Fibroblast of lung (primary cell): ENCODE results near the gene KCNK5. TPM values are rescaled to one million over a fixed set of nuclear protein-coding genes. Genes with fewer than 3 reads are reported as not detected.

Source experiments
- DNase-seq, 2 donors: peaks; one replicate each; pipeline versions ENCODE4 v3.0.0 to v3.0.0-alpha.2; 2010; ENCODE audit warnings: low read depth in 2 of 2
- H2AFZ ChIP-seq: 2 replicates; pipeline ENCODE4 v1.5.1; 2012; ENCODE audit warnings: low read length, control low read depth, inconsistent platforms
- H3K27ac ChIP-seq: 2 replicates; pipeline ENCODE4 v1.5.1; 2011; ENCODE audit warnings: low read length, control low read depth; ENCODE audit not compliant: insufficient read depth
- H3K27me3 ChIP-seq: 2 replicates; pipeline ENCODE4 v1.5.1; 2011; ENCODE audit warnings: mild to moderate bottlenecking, low read length; ENCODE audit not compliant: control insufficient read depth, insufficient read depth
- H3K36me3 ChIP-seq: 2 replicates; pipeline ENCODE4 v1.5.1; 2011; ENCODE audit warnings: low read length; ENCODE audit not compliant: control insufficient read depth, insufficient read depth
- H3K4me1 ChIP-seq: 2 replicates; pipeline ENCODE4 v1.5.1; 2011; ENCODE audit warnings: low read length; ENCODE audit not compliant: control insufficient read depth, insufficient read depth; ENCODE audit errors: extremely low read depth
- H3K4me2 ChIP-seq: 2 replicates; pipeline ENCODE4 v1.5.1; 2011; ENCODE audit warnings: low read length, control low read depth; ENCODE audit not compliant: insufficient read depth; ENCODE audit errors: extremely low read depth
- H3K4me3 ChIP-seq, 4 experiments: fragments of 200-600 bp in 1 of 4; sonication (generic) in 1 of 4; replicated peaks in 1 of 4; 2 replicates each; pipeline ENCODE4 v1.5.1; 2011 to 2016; ENCODE audit warnings: low read length in 4 of 4, low read depth in 3 of 4, mild to moderate bottlenecking in 3 of 4, control low read depth in 2 of 4, inconsistent platforms in 1 of 4, mixed read lengths in 1 of 4; ENCODE audit not compliant: insufficient read depth in 1 of 4; ENCODE audit errors: control extremely low read depth in 1 of 4
- H3K79me2 ChIP-seq: 2 replicates; pipeline ENCODE4 v1.5.1; 2012; ENCODE audit warnings: mild to moderate bottlenecking, low read length, inconsistent platforms; ENCODE audit not compliant: control insufficient read depth, insufficient read depth
- H3K9ac ChIP-seq: 2 replicates; pipeline ENCODE4 v1.5.1; 2011; ENCODE audit warnings: mild to moderate bottlenecking, low read length, control low read depth; ENCODE audit not compliant: insufficient read depth
- H3K9me3 ChIP-seq: 2 replicates; pipeline ENCODE4 v1.5.1; 2012; ENCODE audit warnings: low read depth, low read length; ENCODE audit not compliant: control insufficient read depth, insufficient read depth
- H4K20me1 ChIP-seq: 2 replicates; pipeline ENCODE4 v1.5.1; 2011; ENCODE audit warnings: low read length; ENCODE audit not compliant: control insufficient read depth, insufficient read depth; ENCODE audit errors: extremely low read depth
- EZH2 ChIP-seq: IDR thresholded peaks from 2 replicates; pipeline ENCODE4 v1.5.1; 2012; ENCODE audit warnings: low read length, control low read depth, mild to moderate bottlenecking; ENCODE audit errors: missing control alignments
- polyA plus RNA-seq, 2 donors: library from polyadenylated mRNA; depleted of rRNA in 1 of 2; stranded (reverse) in 1 of 2; unstranded in 1 of 2; fragments of >200 nt; gene quantifications; 2 replicates each; pipeline ENCODE4 v1.2.1, GENCODE V29; 2011 to 2012; ENCODE audit warnings: missing spikeins in 1 of 2
- total RNA-seq: library from RNA; depleted of rRNA; stranded (reverse); fragments of >200 nt; gene quantifications from 2 replicates; pipeline ENCODE4 v1.2.1, GENCODE V29; 2014
- TF ChIP-seq, protein P1 (sequence below), 2 donors: IDR thresholded peaks in 1 of 2; conservative IDR thresholded peaks in 1 of 2; 1 replicate in 1 of 2; 2 replicates in 1 of 2; pipeline ENCODE4 v1.5.1; 2011 to 2012; ENCODE audit warnings: low read length in 2 of 2, control low read depth in 1 of 2, inconsistent platforms in 1 of 2, low read depth in 1 of 2, mild to moderate bottlenecking in 1 of 2

KCNK5 gene
- total and polyA plus RNA-seq, 2 donors (not counting 1 experiment from before 2014, with no cell fraction given) = under 0.01 to 0.02 TPM

DNA sequence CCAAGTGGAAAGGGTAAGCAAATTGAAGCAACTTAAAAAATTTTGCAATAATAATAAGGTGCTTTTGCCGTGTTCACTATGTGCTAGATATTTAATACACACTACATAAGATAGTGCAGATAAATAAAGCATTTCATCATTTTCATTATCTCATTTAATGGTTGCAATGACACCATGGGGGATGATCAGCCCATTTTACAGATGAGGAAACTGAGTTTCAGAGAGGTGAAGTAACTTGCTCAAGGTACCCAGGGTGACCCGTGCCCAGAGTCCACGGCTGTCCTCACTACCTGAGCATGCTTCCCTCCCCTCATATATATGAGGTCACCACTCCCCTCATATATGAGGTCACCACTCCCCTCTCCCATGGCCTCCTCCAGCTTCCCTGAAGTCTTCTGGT lies 7.5 kb upstream of the KCNK5 start:
- no peak for DNase-seq
- H3K9ac ChIP-seq = no peak overlapping the region
- no peak overlapping the region for H2AFZ ChIP-seq
- H3K36me3 ChIP-seq = no peaks in the 10 kb centered on the region
- no peak overlapping the region for H3K4me3 ChIP-seq
- H3K4me2 ChIP-seq = no peak overlapping the region
- no peaks in the 10 kb centered on the region for H3K4me1 ChIP-seq
- TF ChIP-seq, protein P1, sequence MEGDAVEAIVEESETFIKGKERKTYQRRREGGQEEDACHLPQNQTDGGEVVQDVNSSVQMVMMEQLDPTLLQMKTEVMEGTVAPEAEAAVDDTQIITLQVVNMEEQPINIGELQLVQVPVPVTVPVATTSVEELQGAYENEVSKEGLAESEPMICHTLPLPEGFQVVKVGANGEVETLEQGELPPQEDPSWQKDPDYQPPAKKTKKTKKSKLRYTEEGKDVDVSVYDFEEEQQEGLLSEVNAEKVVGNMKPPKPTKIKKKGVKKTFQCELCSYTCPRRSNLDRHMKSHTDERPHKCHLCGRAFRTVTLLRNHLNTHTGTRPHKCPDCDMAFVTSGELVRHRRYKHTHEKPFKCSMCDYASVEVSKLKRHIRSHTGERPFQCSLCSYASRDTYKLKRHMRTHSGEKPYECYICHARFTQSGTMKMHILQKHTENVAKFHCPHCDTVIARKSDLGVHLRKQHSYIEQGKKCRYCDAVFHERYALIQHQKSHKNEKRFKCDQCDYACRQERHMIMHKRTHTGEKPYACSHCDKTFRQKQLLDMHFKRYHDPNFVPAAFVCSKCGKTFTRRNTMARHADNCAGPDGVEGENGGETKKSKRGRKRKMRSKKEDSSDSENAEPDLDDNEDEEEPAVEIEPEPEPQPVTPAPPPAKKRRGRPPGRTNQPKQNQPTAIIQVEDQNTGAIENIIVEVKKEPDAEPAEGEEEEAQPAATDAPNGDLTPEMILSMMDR (conservative IDR thresholded peaks at IDR 0.05 in 1 of 2, IDR thresholded peaks at IDR 0.05 in 1 of 2; ENCODE audit: low read depth in 1 of 2, low read length in 2 of 2) = no peak
- TF ChIP-seq EZH2 = no peak
- no peaks in the 10 kb centered on the region for H3K27me3 ChIP-seq
- H3K27ac ChIP-seq = no peak overlapping the region
- no peaks in the 10 kb centered on the region for H4K20me1 ChIP-seq
- H3K9me3 ChIP-seq = no peaks in the 10 kb centered on the region
- H3K79me2 ChIP-seq = no peaks in the 10 kb centered on the region

DNA sequence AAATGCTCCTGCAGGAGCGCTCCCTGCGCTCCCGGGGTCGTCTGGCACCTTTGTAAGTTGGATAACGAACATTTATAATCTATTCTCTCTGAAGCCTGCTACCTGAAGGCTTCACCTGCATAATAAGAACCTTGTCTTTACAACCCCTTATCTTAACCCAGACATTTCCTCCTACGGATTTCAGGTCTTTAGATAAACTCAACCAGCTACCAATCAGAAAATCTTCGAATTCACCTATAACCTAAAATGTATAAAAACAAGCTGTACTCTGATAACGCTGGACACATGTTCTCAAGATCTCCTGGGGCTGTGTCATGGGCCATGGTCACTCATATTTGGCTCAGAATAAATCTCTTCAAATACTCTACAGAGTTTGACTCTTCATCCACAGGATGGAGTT lies 4.1 kb upstream of the KCNK5 start:
- H3K27ac ChIP-seq = no peak overlapping the region
- H4K20me1 ChIP-seq = no peaks in the 10 kb centered on the region
- H3K9ac ChIP-seq = no peak overlapping the region
- H3K4me3 ChIP-seq = no peak overlapping the region
- H2AFZ ChIP-seq = no peak overlapping the region
- H3K27me3 ChIP-seq = peaks cover 8% of the 10 kb centered on the region
- no peak overlapping the region for H3K4me2 ChIP-seq
- DNase-seq = no peak
- no peaks in the 10 kb centered on the region for H3K36me3 ChIP-seq
- TF ChIP-seq EZH2 = no peak
- TF ChIP-seq, protein P1 (conservative IDR thresholded peaks at IDR 0.05 in 1 of 2, IDR thresholded peaks at IDR 0.05 in 1 of 2; ENCODE audit: low read depth in 1 of 2, low read length in 2 of 2) = no peak
- no peaks in the 10 kb centered on the region for H3K9me3 ChIP-seq
- H3K79me2 ChIP-seq = no peaks in the 10 kb centered on the region
- H3K4me1 ChIP-seq = no peaks in the 10 kb centered on the region

DNA sequence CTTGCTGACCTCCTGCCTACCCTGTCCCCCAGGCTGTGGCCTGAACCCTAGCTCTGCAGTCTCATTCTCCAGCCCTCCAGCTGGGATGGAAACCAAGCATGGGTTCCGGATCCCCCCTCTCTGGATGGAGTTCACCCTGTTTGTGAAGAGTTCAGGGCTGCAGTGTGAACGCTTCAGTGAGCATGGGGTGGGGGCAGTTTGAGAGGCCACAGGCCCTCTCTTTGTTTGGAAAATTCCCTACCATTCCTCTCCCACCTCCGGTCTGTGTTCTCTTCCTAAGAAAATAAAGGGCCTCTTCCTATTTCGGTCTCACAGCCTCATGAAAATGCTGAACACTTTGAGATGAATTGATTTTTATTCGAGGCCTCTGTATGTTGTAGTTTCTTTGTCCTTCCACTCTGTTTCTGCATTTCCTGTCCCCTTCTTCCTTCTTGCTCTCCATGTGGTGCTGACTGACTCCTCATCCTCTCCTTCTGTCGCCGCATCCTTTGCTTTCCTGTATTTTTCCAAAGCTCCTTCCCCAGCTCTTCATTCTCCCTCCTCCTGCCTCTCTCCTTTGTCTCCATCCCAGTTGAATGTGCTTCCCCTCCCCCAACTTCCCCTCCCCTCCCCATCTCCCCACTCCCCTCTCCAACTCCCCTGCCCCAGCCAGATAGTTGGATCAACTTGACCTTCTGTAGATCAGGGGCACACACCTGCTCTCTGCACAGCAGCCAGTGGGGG lies 2.4 kb upstream of the KCNK5 start:
- Histone ChIP-seq H2AFZ (no peak overlapping the region), H3K9ac (no peak overlapping the region), H3K27ac (no peak overlapping the region), H3K27me3 (peaks cover 19% of the 10 kb centered on the region), H3K79me2 (no peaks in the 10 kb centered on the region), H3K36me3 (no peaks in the 10 kb centered on the region), H3K4me2 (no peak overlapping the region), H3K4me1 (no peaks in the 10 kb centered on the region), H3K9me3 (no peaks in the 10 kb centered on the region), H3K4me3 (no peak overlapping the region), H4K20me1 (no peaks in the 10 kb centered on the region)
- DNase-seq = no peak
- no peak for TF ChIP-seq EZH2
- TF ChIP-seq, protein P1 (conservative IDR thresholded peaks at IDR 0.05 in 1 of 2, IDR thresholded peaks at IDR 0.05 in 1 of 2; ENCODE audit: low read depth in 1 of 2, low read length in 2 of 2) = no peak
